C4-2B (cell line): ENCODE results near the gene UQCC5.

ENCODE experiments used
- CTCF ChIP-seq: fragments of 450-650 bp; conservative IDR thresholded peaks from 2 replicates; pipeline ENCODE4 v1.5.1; 2017; ENCODE audit warnings: mild to moderate bottlenecking
- ZFX ChIP-seq: fragments of 450-650 bp; IDR thresholded peaks from 2 replicates; pipeline ENCODE4 v1.6.1; 2017

DNA sequence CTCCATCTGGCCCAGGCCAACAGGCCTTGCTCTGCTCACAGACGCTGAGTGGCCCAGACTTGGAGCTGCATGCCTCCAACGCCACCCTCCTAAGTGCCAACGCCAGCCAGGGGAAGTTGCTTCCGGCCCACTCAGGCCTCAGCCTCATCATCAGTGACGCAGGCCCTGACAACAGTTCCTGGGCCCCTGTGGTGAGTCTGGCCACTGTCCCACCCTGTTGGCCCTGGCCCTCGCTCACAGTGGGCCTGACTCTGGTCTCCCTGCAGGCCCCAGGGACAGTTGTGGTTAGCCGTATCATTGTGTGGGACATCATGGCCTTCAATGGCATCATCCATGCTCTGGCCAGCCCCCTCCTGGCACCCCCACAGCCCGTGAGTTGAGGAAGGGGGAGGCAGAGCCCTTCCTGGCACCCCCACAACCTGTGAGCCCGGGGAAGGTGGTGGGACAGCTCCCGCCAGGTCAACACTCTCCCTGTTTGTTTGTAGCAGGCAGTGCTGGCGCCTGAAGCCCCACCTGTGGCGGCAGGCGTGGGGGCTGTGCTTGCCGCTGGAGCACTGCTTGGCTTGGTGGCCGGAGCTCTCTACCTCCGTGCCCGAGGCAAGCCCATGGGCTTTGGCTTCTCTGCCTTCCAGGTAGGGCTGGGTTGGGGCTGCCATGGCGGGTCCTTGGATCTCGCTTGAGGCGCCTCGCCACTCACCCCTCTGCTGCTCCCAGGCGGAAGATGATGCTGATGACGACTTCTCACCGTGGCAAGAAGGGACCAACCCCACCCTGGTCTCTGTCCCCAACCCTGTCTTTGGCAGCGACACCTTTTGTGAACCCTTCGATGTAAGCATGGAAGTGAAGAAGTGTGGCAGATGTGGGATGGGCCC, 12.8 kb upstream of the UQCC5 start:
- TF ChIP-seq CTCF (no peak), ZFX (no peak)
